ENCODE data around the gene CNIH2.
"Not testable (repeated sequence)": the region's sequence is repeated elsewhere in the genome, so short reads cannot be mapped to it uniquely, and the experiment has no call there.

Gene CNIH2

GRCh38 chr11:66239998-66240780 is 37.8 kb upstream of the CNIH2 start:
- H3K36me3 ChIP-seq (ENCODE audit: insufficient read depth, low read length): peaks cover 59% of the 10 kb centered on the region

GRCh38 chr11:66240781-66241136 is 37.2 kb upstream of the CNIH2 start:
- no peaks in the 10 kb centered on the region for H3K4me1 ChIP-seq (ENCODE audit: control insufficient read depth, insufficient read depth, low read length)
- H3K27me3 ChIP-seq (ENCODE audit: control insufficient read depth, insufficient read depth, low read length): no peaks in the 10 kb centered on the region
- H3K4me2 ChIP-seq (ENCODE audit: low read length): no peak overlapping the region
- H3K4me3 ChIP-seq (ENCODE audit: low read length): no peak overlapping the region
- H3K9ac ChIP-seq (ENCODE audit: low read depth, low read length): no peak overlapping the region
- H3K36me3 ChIP-seq (ENCODE audit: insufficient read depth, low read length): peaks cover 54% of the 10 kb centered on the region
- no peaks in the 10 kb centered on the region for H3K9me3 ChIP-seq (replicated peaks; ENCODE audit: low read length)

More at GRCh38 chr11:66239998-66240780, 37.8 kb upstream of the CNIH2 start:
- Histone ChIP-seq H3K4me1 (ENCODE audit: control insufficient read depth, insufficient read depth, low read length) (no peaks in the 10 kb centered on the region), H3K4me3 (ENCODE audit: low read length) (no peak overlapping the region), H3K27me3 (ENCODE audit: control insufficient read depth, insufficient read depth, low read length) (no peaks in the 10 kb centered on the region), H3K9ac (ENCODE audit: low read depth, low read length) (no peak overlapping the region), H3K4me2 (ENCODE audit: low read length) (no peak overlapping the region), H3K9me3 (replicated peaks; ENCODE audit: low read length) (no peaks in the 10 kb centered on the region)

GRCh38 chr11:66242095-66242765 is 35.7 kb upstream of the CNIH2 start:
- Histone ChIP-seq H3K4me1 (ENCODE audit: control insufficient read depth, insufficient read depth, low read length) (no peaks in the 10 kb centered on the region), H3K9me3 (replicated peaks; ENCODE audit: low read length) (no peaks in the 10 kb centered on the region), H3K4me2 (ENCODE audit: low read length) (no peak overlapping the region), H3K36me3 (ENCODE audit: insufficient read depth, low read length) (peaks cover 50% of the 10 kb centered on the region), H3K4me3 (ENCODE audit: low read length) (no peak overlapping the region), H3K9ac (ENCODE audit: low read depth, low read length) (no peak overlapping the region), H3K27me3 (ENCODE audit: control insufficient read depth, insufficient read depth, low read length) (no peaks in the 10 kb centered on the region)

GRCh38 chr11:66243782-66244535 is 34.0 kb upstream of the CNIH2 start:
- Histone ChIP-seq H3K36me3 (ENCODE audit: insufficient read depth, low read length) (peaks cover 45% of the 10 kb centered on the region), H3K4me3 (ENCODE audit: low read length) (no peak overlapping the region), H3K4me2 (ENCODE audit: low read length) (no peak overlapping the region), H3K9me3 (replicated peaks; ENCODE audit: low read length) (no peaks in the 10 kb centered on the region), H3K9ac (ENCODE audit: low read depth, low read length) (no peak overlapping the region), H3K4me1 (ENCODE audit: control insufficient read depth, insufficient read depth, low read length) (no peaks in the 10 kb centered on the region), H3K27me3 (ENCODE audit: control insufficient read depth, insufficient read depth, low read length) (no peaks in the 10 kb centered on the region)

- H3K9me3 ChIP-seq (replicated peaks; ENCODE audit: low read length): no peaks in the 10 kb centered on the region
- peaks cover 32% of the 10 kb centered on the region for H3K36me3 ChIP-seq (ENCODE audit: insufficient read depth, low read length)
- H3K4me3 ChIP-seq (ENCODE audit: low read length): no peak overlapping the region
- no peaks in the 10 kb centered on the region for H3K27me3 ChIP-seq (ENCODE audit: control insufficient read depth, insufficient read depth, low read length)
- H3K4me1 ChIP-seq (ENCODE audit: control insufficient read depth, insufficient read depth, low read length): no peaks in the 10 kb centered on the region
- H3K4me2 ChIP-seq (ENCODE audit: low read length): no peak overlapping the region
- H3K9ac ChIP-seq (ENCODE audit: low read depth, low read length): no peak overlapping the region
Measured at GRCh38 chr11:66247295-66247694, 30.7 kb upstream of the CNIH2 start.

- Histone ChIP-seq H3K4me3 (ENCODE audit: low read length) (no peak overlapping the region), H3K4me1 (ENCODE audit: control insufficient read depth, insufficient read depth, low read length) (no peaks in the 10 kb centered on the region), H3K9ac (ENCODE audit: low read depth, low read length) (no peak overlapping the region), H3K27me3 (ENCODE audit: control insufficient read depth, insufficient read depth, low read length) (no peaks in the 10 kb centered on the region), H3K36me3 (ENCODE audit: insufficient read depth, low read length) (peaks cover 32% of the 10 kb centered on the region), H3K9me3 (replicated peaks; ENCODE audit: low read length) (no peaks in the 10 kb centered on the region), H3K4me2 (ENCODE audit: low read length) (no peak overlapping the region)
Measured at GRCh38 chr11:66247801-66248200, 30.2 kb upstream of the CNIH2 start.

GRCh38 chr11:66248903-66249302 is 29.1 kb upstream of the CNIH2 start:
- Histone ChIP-seq H3K36me3 (ENCODE audit: insufficient read depth, low read length) (peaks cover 32% of the 10 kb centered on the region), H3K4me2 (ENCODE audit: low read length) (no peak overlapping the region), H3K9ac (ENCODE audit: low read depth, low read length) (no peak overlapping the region), H3K4me3 (ENCODE audit: low read length) (no peak overlapping the region), H3K9me3 (replicated peaks; ENCODE audit: low read length) (no peaks in the 10 kb centered on the region), H3K27me3 (ENCODE audit: control insufficient read depth, insufficient read depth, low read length) (no peaks in the 10 kb centered on the region), H3K4me1 (ENCODE audit: control insufficient read depth, insufficient read depth, low read length) (no peaks in the 10 kb centered on the region)

- no peak overlapping the region for H3K4me3 ChIP-seq (ENCODE audit: low read length)
- H3K36me3 ChIP-seq (ENCODE audit: insufficient read depth, low read length): peaks cover 24% of the 10 kb centered on the region
- no peak overlapping the region for H3K4me2 ChIP-seq (ENCODE audit: low read length)
- H3K4me1 ChIP-seq (ENCODE audit: control insufficient read depth, insufficient read depth, low read length): peaks cover 3% of the 10 kb centered on the region
- no peaks in the 10 kb centered on the region for H3K27me3 ChIP-seq (ENCODE audit: control insufficient read depth, insufficient read depth, low read length)
- no peaks in the 10 kb centered on the region for H3K9me3 ChIP-seq (replicated peaks; ENCODE audit: low read length)
- H3K9ac ChIP-seq (ENCODE audit: low read depth, low read length): no peak overlapping the region
Measured at GRCh38 chr11:66251809-66252208, 26.2 kb upstream of the CNIH2 start.

GRCh38 chr11:66253081-66253480 is 24.9 kb upstream of the CNIH2 start:
- H3K4me3 ChIP-seq (ENCODE audit: low read length); H3K27me3 ChIP-seq (ENCODE audit: control insufficient read depth, insufficient read depth, low read length): not testable (repeated sequence)

GRCh38 chr11:66258473-66258893 is 19.5 kb upstream of the CNIH2 start:
- Histone ChIP-seq H3K4me1 (ENCODE audit: control insufficient read depth, insufficient read depth, low read length) (peaks cover 15% of the 10 kb centered on the region), H3K36me3 (ENCODE audit: insufficient read depth, low read length) (peaks cover 34% of the 10 kb centered on the region), H3K4me3 (ENCODE audit: low read length) (peak overlapping the region; percentile 98), H3K9ac (ENCODE audit: low read depth, low read length) (peak overlapping the region; percentile 97), H3K27me3 (ENCODE audit: control insufficient read depth, insufficient read depth, low read length) (no peaks in the 10 kb centered on the region), H3K4me2 (ENCODE audit: low read length) (peak overlapping the region; percentile 99), H3K9me3 (replicated peaks; ENCODE audit: low read length) (no peaks in the 10 kb centered on the region)

More at GRCh38 chr11:66253081-66253480, 24.9 kb upstream of the CNIH2 start:
- H3K4me1 ChIP-seq (ENCODE audit: control insufficient read depth, insufficient read depth, low read length); H3K9me3 ChIP-seq (replicated peaks; ENCODE audit: low read length); H3K4me2 ChIP-seq (ENCODE audit: low read length); H3K9ac ChIP-seq (ENCODE audit: low read depth, low read length): not testable (repeated sequence)
- peaks cover 11% of the 10 kb centered on the region for H3K36me3 ChIP-seq (ENCODE audit: insufficient read depth, low read length)

- Histone ChIP-seq H3K36me3 (ENCODE audit: insufficient read depth, low read length) (peaks cover 41% of the 10 kb centered on the region), H3K4me1 (ENCODE audit: control insufficient read depth, insufficient read depth, low read length) (peaks cover 15% of the 10 kb centered on the region), H3K27me3 (ENCODE audit: control insufficient read depth, insufficient read depth, low read length) (no peaks in the 10 kb centered on the region), H3K4me2 (ENCODE audit: low read length) (peak overlapping the region; percentile 99), H3K9ac (ENCODE audit: low read depth, low read length) (peak overlapping the region; percentile 97), H3K4me3 (ENCODE audit: low read length) (no peak overlapping the region), H3K9me3 (replicated peaks; ENCODE audit: low read length) (no peaks in the 10 kb centered on the region)
Measured at GRCh38 chr11:66259225-66259624, 18.8 kb upstream of the CNIH2 start.

All from skeletal muscle satellite cell (primary cell).